ENCODE measurements around the gene SSBP2. TPM values are rescaled to one million over a fixed set of nuclear protein-coding genes. Genes with fewer than 3 reads are reported as not detected.
"Not testable (repeated sequence)": the region's sequence is repeated elsewhere in the genome, so short reads cannot be mapped to it uniquely, and the experiment has no call there.

SSBP2 gene
- total RNA-seq, 6 donors from 2014 or later, result 23.0 to 110 (median 32.9) TPM

GRCh38 chr5:81685471-81685870 lies 65.4 kb downstream of the SSBP2 start:
- TF ChIP-seq POLR2A (IDR thresholded peaks at IDR 0.05) (no peak), CTCF (IDR thresholded peaks at IDR 0.05) (no peak), POLR2AphosphoS5 (IDR thresholded peaks at IDR 0.05) (no peak), EP300 (IDR thresholded peaks at IDR 0.05) (no peak)
- ATAC-seq (ENCODE audit: low FRiP score in 2 of 2) (no peak), DNase-seq (no peak)
- Histone ChIP-seq H3K27me3 (no peaks in the 10 kb centered on the region), H3K9me3 (peaks cover 0 to 2% (median 0%) of the 10 kb centered on the region in 4 donors), H3K36me3 (no peaks in the 10 kb centered on the region), H3K4me3 (no peak overlapping the region), H3K4me1 (no peaks in the 10 kb centered on the region), H3K27ac (no peak overlapping the region)
- 97 to 98% methylated on average over 2 of the region's 2 CpGs for WGBS, 2 donors

GRCh38 chr5:81679885-81680284 lies 71.0 kb downstream of the SSBP2 start:
- Histone ChIP-seq H3K4me3 (no peak overlapping the region), H3K27ac (no peak overlapping the region), H3K36me3 (no peaks in the 10 kb centered on the region), H3K27me3 (no peaks in the 10 kb centered on the region), H3K4me1 (no peaks in the 10 kb centered on the region), H3K9me3 (no peaks in the 10 kb centered on the region)
- 96 to 100% methylated on average over 1 of the region's 1 CpG for WGBS, 2 donors
- ATAC-seq (ENCODE audit: low FRiP score in 2 of 2) (no peak), DNase-seq (no peak)
- TF ChIP-seq CTCF (IDR thresholded peaks at IDR 0.05) (no peak), EP300 (IDR thresholded peaks at IDR 0.05) (no peak), POLR2AphosphoS5 (IDR thresholded peaks at IDR 0.05) (no peak), POLR2A (IDR thresholded peaks at IDR 0.05) (no peak)

- no peak overlapping the region for H3K27ac ChIP-seq
- H3K27me3 ChIP-seq, result no peaks in the 10 kb centered on the region
- no peak overlapping the region for H3K4me3 ChIP-seq
- ATAC-seq (ENCODE audit: low FRiP score in 2 of 2) (no peak), DNase-seq (no peak)
- no peaks in the 10 kb centered on the region for H3K36me3 ChIP-seq
- TF ChIP-seq POLR2AphosphoS5 (IDR thresholded peaks at IDR 0.05), result no peak
- no peak for TF ChIP-seq CTCF (IDR thresholded peaks at IDR 0.05)
- TF ChIP-seq POLR2A (IDR thresholded peaks at IDR 0.05), result no peak
- no peak for TF ChIP-seq EP300 (IDR thresholded peaks at IDR 0.05)
- H3K9me3 ChIP-seq, result no peaks in the 10 kb centered on the region
- H3K4me1 ChIP-seq, result peaks cover 0 to 5% (median 0%) of the 10 kb centered on the region in 4 donors
- WGBS, 2 donors, result 62 to 99% methylated on average over 3 of the region's 3 CpGs
These were observed 75.5 kb downstream of the SSBP2 start for GRCh38 chr5:81675420-81675819.

GRCh38 chr5:81665795-81666194 lies 85.1 kb downstream of the SSBP2 start:
- WGBS, 2 donors, result 92 to 96% methylated on average over 1 of the region's 1 CpG
- ATAC-seq (ENCODE audit: low FRiP score in 2 of 2), result no peak
- Histone ChIP-seq H3K27me3 (no peaks in the 10 kb centered on the region), H3K27ac (no peak overlapping the region), H3K4me1 (no peaks in the 10 kb centered on the region), H3K4me3 (no peak overlapping the region), H3K9me3 (no peaks in the 10 kb centered on the region), H3K36me3 (no peaks in the 10 kb centered on the region)
- TF ChIP-seq POLR2AphosphoS5 (IDR thresholded peaks at IDR 0.05) (no peak), CTCF (IDR thresholded peaks at IDR 0.05) (no peak), EP300 (IDR thresholded peaks at IDR 0.05) (no peak), POLR2A (IDR thresholded peaks at IDR 0.05) (no peak)
- DNase-seq, result no peak

- H3K4me3 ChIP-seq; H3K27me3 ChIP-seq; H3K9me3 ChIP-seq; ATAC-seq (ENCODE audit: low FRiP score in 2 of 2); DNase-seq; H3K27ac ChIP-seq; H3K4me1 ChIP-seq; H3K36me3 ChIP-seq: not testable (repeated sequence)
- WGBS, 2 donors, result 89 to 92% methylated on average over 1 of the region's 1 CpG
These were observed 90.3 kb downstream of the SSBP2 start for GRCh38 chr5:81660624-81661023.
